Measurements from ENCODE around the gene SDC1. TPM values are rescaled to one million over a fixed set of nuclear protein-coding genes. Genes with fewer than 3 reads are reported as not detected.
"Not testable (repeated sequence)": the region's sequence is repeated elsewhere in the genome, so short reads cannot be mapped to it uniquely, and the experiment has no call there.

SDC1 gene
- total and polyA plus RNA-seq, 2 donors = 6.8 to 18.9 TPM

DNA sequence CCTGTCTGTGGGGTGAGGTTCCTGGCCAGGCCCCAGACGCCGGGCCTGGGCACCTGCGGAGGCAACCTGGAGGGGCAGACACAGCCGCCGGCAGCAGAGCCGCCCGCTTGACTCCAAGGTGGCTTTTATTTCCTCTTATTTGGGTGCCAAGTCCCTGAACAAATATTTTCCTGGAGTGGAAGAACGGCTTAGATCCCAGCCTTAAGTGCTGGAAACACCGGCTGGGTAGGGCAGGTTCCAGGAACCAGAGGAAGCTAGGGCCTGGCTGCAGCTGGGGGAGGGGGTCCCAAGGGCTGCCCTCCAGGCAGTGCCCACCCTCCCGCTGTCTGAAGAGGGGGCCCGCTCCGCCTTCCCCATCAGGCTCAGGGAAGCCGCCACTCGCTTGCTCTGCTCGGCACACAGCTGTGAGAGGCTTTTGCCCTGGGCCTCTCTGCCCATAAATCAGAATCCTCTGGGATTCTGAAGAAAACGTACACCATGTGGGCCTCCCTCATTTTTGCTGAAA lies 28.2 kb downstream of the SDC1 start:
- DNase-seq (ENCODE audit: low read depth in 6 of 9, low spot score in 9 of 9) = no peak
- no peaks in the 10 kb centered on the region for H3K27me3 ChIP-seq (ENCODE audit: control insufficient read depth in 2 of 2, insufficient read depth in 1 of 2, low read length in 1 of 2)
- 94% methylated on average over 16 of the region's 16 CpGs for WGBS
- peaks cover 0 to 3% of the 10 kb centered on the region in 2 donors for H3K4me1 ChIP-seq (ENCODE audit: control insufficient read depth in 2 of 2, insufficient read depth in 2 of 2, low read length in 2 of 2)
- H3K4me3 ChIP-seq (ENCODE audit: low read length in 2 of 2) = no peak overlapping the region
- no peak overlapping the region for H3K27ac ChIP-seq (ENCODE audit: low read depth in 1 of 2, low read length in 1 of 2)
- H3K9me3 ChIP-seq (ENCODE audit: control insufficient read depth in 2 of 2, insufficient read depth in 1 of 2, low read length in 1 of 2) = no peaks in the 10 kb centered on the region
- H3K36me3 ChIP-seq (ENCODE audit: control insufficient read depth in 2 of 2, insufficient read depth in 2 of 2, low read length in 1 of 2) = no peaks in the 10 kb centered on the region

DNA sequence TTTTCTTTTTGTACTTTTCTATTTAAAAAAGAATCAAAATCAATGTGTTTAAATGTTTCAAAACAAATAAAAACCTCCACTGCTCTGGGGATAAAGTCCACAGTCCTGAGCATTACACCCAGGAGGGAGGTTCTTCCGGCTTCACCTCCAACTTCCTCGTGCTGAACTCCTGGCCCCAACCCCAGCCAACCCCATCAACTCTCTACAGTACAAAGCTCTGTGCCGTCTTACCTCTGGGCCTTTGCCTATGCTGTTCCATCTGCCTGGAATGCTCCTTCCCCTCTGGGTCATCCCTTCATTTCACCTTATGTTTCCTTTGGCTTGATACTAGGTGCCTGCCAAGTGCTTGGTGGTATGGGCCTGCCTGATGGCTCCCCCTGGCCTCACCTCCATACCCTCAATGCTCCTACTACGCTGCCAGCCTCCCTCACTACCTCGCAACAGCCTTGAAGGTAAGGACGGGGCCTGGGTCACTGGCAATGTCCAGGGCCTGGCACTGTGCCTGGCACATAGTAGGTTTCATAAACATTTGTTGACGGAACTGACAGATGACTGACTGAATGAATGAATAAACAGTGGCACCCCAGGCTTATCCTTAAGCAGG lies 28.8 kb downstream of the SDC1 start:
- H3K27ac ChIP-seq (ENCODE audit: low read depth in 1 of 2, low read length in 1 of 2) = no peak overlapping the region
- H3K4me1 ChIP-seq (ENCODE audit: control insufficient read depth in 2 of 2, insufficient read depth in 2 of 2, low read length in 2 of 2) = peaks cover 0 to 3% of the 10 kb centered on the region in 2 donors
- H3K36me3 ChIP-seq (ENCODE audit: control insufficient read depth in 2 of 2, insufficient read depth in 2 of 2, low read length in 1 of 2) = no peaks in the 10 kb centered on the region
- no peaks in the 10 kb centered on the region for H3K27me3 ChIP-seq (ENCODE audit: control insufficient read depth in 2 of 2, insufficient read depth in 1 of 2, low read length in 1 of 2)
- 95% methylated on average over 7 of the region's 7 CpGs for WGBS
- H3K4me3 ChIP-seq (ENCODE audit: low read length in 2 of 2) = no peak overlapping the region
- H3K9me3 ChIP-seq (ENCODE audit: control insufficient read depth in 2 of 2, insufficient read depth in 1 of 2, low read length in 1 of 2) = no peaks in the 10 kb centered on the region
- no peak for DNase-seq (ENCODE audit: low read depth in 6 of 9, low spot score in 9 of 9)

DNA sequence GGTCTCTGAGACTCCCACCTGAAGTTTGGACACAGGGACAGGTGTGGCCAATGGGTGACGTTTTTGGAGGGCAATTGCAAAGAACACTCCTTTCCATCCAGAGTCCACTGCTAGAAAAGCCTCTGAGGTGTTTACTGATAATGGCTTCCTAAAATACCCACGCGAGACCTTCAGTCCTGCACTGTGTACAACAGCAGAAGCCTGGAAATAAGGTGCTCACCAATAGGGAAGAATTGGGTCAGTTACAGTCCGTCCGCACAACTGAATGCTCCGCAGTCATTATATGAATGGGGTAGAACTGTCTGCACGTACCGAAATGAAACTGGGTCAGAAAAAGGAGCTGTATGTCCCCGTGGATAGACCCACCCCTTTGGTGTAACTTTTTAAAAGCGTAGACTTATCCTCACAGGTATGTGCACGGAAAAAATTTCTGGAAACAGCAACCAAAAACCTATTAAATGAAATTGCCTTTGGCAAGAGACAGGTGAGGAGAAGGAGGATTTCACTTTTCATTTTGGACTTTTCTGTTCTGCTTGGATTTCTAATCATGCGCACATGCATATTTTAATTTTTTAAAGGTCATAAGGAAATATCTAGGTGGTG lies 29.4 kb downstream of the SDC1 start:
- no peak for DNase-seq (ENCODE audit: low read depth in 6 of 9, low spot score in 9 of 9)
- H3K4me3 ChIP-seq (ENCODE audit: low read length in 2 of 2) = no peak overlapping the region
- peaks cover 0 to 3% of the 10 kb centered on the region in 2 donors for H3K4me1 ChIP-seq (ENCODE audit: control insufficient read depth in 2 of 2, insufficient read depth in 2 of 2, low read length in 2 of 2)
- WGBS = 93% methylated on average over 12 of the region's 12 CpGs
- no peaks in the 10 kb centered on the region for H3K36me3 ChIP-seq (ENCODE audit: control insufficient read depth in 2 of 2, insufficient read depth in 2 of 2, low read length in 1 of 2)
- no peaks in the 10 kb centered on the region for H3K27me3 ChIP-seq (ENCODE audit: control insufficient read depth in 2 of 2, insufficient read depth in 1 of 2, low read length in 1 of 2)
- H3K27ac ChIP-seq (ENCODE audit: low read depth in 1 of 2, low read length in 1 of 2) = no peak overlapping the region
- no peaks in the 10 kb centered on the region for H3K9me3 ChIP-seq (ENCODE audit: control insufficient read depth in 2 of 2, insufficient read depth in 1 of 2, low read length in 1 of 2)

DNA sequence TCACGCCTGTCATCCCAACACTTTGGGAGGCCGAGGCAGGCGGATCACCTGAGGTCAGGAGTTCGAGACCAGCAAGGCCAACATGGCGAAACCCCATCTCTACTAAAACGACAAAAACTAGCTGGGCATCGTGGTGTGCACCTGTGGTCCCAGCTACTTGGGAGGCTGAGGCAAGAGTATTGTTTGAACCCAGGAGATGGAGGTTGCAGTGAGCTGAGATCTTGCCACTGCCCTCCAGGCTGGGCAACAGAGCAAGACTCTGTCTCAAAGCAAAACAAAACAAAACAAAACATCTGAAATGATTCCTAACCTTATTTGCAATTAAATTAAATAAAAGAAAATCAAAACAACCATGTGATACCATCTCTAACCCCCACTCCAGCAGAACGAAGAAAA lies 29.9 kb downstream of the SDC1 start:
- not testable (repeated sequence) for H3K4me3 ChIP-seq (ENCODE audit: low read length in 2 of 2); H3K36me3 ChIP-seq (ENCODE audit: control insufficient read depth in 2 of 2, insufficient read depth in 2 of 2, low read length in 1 of 2); DNase-seq (ENCODE audit: low read depth in 6 of 9, low spot score in 9 of 9); H3K27me3 ChIP-seq (ENCODE audit: control insufficient read depth in 2 of 2, insufficient read depth in 1 of 2, low read length in 1 of 2); H3K27ac ChIP-seq (ENCODE audit: low read depth in 1 of 2, low read length in 1 of 2); H3K4me1 ChIP-seq (ENCODE audit: control insufficient read depth in 2 of 2, insufficient read depth in 2 of 2, low read length in 2 of 2); H3K9me3 ChIP-seq (ENCODE audit: control insufficient read depth in 2 of 2, insufficient read depth in 1 of 2, low read length in 1 of 2)
- WGBS = 93% methylated on average over 8 of the region's 8 CpGs

DNA sequence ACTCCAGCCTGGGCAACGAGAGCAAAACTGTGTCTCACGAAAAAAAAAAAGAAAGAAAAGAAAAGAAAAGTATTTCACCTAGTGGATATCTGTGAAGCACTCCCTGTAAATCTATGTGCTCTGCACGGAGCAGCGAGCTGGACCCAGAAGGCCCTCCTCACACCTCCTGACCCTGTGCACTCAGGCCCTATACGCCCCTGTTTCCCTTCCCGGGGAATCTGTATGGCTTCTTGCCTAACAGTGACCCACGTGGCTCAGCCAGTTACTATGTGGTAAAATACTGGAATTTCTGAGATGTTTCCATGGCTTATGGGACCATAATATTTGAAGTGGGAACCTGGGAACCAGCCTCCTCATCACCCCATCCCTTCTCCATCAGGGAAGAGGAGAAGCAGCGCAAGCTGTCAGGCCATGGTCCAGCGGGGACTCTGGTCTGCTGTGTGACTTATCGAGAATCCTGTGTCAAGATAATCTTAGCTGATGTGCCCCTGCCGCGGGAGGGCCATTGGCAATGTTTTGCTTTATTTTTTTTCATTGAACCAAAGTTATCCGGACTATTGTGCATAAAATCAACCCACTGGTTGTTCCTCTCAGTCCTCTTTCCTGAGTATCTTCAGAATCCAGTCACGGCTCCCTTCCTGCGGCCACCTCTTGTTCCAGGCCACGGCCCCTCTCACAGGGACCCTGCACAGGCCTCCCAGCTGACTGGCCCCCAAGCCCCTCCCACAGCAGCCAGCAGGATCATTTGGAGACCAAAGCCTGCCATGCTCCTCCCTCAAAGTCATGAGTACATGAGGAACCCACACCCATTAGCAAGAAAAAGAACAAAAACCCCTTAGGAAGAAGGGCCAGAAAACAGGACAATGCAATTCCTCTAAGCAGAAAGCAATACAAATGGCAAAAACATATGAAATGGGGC lies 30.6 kb downstream of the SDC1 start:
- Histone ChIP-seq H3K4me1 (ENCODE audit: control insufficient read depth in 2 of 2, insufficient read depth in 2 of 2, low read length in 2 of 2) (peaks cover 0 to 3% of the 10 kb centered on the region in 2 donors), H3K9me3 (ENCODE audit: control insufficient read depth in 2 of 2, insufficient read depth in 1 of 2, low read length in 1 of 2) (no peaks in the 10 kb centered on the region), H3K4me3 (ENCODE audit: low read length in 2 of 2) (no peak overlapping the region), H3K27ac (ENCODE audit: low read depth in 1 of 2, low read length in 1 of 2) (no peak overlapping the region), H3K27me3 (ENCODE audit: control insufficient read depth in 2 of 2, insufficient read depth in 1 of 2, low read length in 1 of 2) (no peaks in the 10 kb centered on the region), H3K36me3 (ENCODE audit: control insufficient read depth in 2 of 2, insufficient read depth in 2 of 2, low read length in 1 of 2) (no peaks in the 10 kb centered on the region)
- no peak for DNase-seq (ENCODE audit: low read depth in 6 of 9, low spot score in 9 of 9)
- 94% methylated on average over 16 of the region's 16 CpGs for WGBS

DNA sequence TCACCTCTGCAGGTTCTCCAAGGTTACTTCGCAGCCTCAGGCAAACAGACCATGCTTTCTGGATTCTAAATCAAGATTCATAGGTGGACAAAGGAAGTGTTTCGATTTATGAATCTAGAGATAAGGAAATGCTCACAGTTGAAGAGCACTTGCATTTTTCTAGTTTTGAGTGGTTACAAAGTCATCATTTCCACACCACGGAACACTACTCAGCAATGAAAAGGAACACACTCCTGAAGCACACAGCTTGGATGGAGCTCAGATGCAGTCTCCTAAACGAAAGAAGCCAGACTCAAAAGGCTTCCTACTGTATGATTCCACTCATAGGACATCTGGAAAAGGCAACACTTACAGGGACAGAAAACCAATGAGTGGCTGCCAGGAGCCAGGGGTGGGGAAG lies 31.7 kb downstream of the SDC1 start:
- peaks cover 0 to 2% of the 10 kb centered on the region in 2 donors for H3K4me1 ChIP-seq (ENCODE audit: control insufficient read depth in 2 of 2, insufficient read depth in 2 of 2, low read length in 2 of 2)
- H3K27ac ChIP-seq (ENCODE audit: low read depth in 1 of 2, low read length in 1 of 2) = no peak overlapping the region
- no peak overlapping the region for H3K4me3 ChIP-seq (ENCODE audit: low read length in 2 of 2)
- no peak for DNase-seq (ENCODE audit: low read depth in 6 of 9, low spot score in 9 of 9)
- H3K27me3 ChIP-seq (ENCODE audit: control insufficient read depth in 2 of 2, insufficient read depth in 1 of 2, low read length in 1 of 2) = no peaks in the 10 kb centered on the region
- whole genome bisulfite sequencing = 94% methylated on average over 4 of the region's 4 CpGs
- H3K36me3 ChIP-seq (ENCODE audit: control insufficient read depth in 2 of 2, insufficient read depth in 2 of 2, low read length in 1 of 2) = no peaks in the 10 kb centered on the region
- no peaks in the 10 kb centered on the region for H3K9me3 ChIP-seq (ENCODE audit: control insufficient read depth in 2 of 2, insufficient read depth in 1 of 2, low read length in 1 of 2)

DNA sequence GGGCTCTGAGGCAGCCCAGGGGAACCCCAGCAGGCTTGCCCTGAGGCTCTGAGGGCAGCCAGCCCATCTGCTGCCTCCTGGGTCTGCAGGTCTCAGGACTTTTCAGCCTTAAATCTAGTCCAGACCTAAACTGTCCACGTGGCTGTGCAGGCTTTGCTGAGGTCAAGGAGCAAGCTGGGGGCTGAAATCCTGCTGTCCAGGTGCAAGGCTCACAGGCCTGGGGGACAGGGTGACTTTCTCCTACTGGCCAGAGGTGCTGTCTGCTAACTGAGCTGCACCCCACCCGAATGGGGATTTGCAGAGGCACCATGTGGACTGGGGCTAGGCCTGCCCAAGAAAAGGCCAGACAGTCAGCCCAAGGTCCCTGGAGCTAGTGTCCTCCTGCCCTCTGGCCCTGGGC lies 32.1 kb downstream of the SDC1 start:
- Histone ChIP-seq H3K36me3 (ENCODE audit: control insufficient read depth in 2 of 2, insufficient read depth in 2 of 2, low read length in 1 of 2) (no peaks in the 10 kb centered on the region), H3K27me3 (ENCODE audit: control insufficient read depth in 2 of 2, insufficient read depth in 1 of 2, low read length in 1 of 2) (no peaks in the 10 kb centered on the region), H3K4me3 (ENCODE audit: low read length in 2 of 2) (no peak overlapping the region), H3K4me1 (ENCODE audit: control insufficient read depth in 2 of 2, insufficient read depth in 2 of 2, low read length in 2 of 2) (no peaks in the 10 kb centered on the region), H3K27ac (ENCODE audit: low read depth in 1 of 2, low read length in 1 of 2) (no peak overlapping the region), H3K9me3 (ENCODE audit: control insufficient read depth in 2 of 2, insufficient read depth in 1 of 2, low read length in 1 of 2) (no peaks in the 10 kb centered on the region)
- DNase-seq (ENCODE audit: low read depth in 6 of 9, low spot score in 9 of 9) = no peak
- WGBS = 90% methylated on average over 2 of the region's 2 CpGs

DNA sequence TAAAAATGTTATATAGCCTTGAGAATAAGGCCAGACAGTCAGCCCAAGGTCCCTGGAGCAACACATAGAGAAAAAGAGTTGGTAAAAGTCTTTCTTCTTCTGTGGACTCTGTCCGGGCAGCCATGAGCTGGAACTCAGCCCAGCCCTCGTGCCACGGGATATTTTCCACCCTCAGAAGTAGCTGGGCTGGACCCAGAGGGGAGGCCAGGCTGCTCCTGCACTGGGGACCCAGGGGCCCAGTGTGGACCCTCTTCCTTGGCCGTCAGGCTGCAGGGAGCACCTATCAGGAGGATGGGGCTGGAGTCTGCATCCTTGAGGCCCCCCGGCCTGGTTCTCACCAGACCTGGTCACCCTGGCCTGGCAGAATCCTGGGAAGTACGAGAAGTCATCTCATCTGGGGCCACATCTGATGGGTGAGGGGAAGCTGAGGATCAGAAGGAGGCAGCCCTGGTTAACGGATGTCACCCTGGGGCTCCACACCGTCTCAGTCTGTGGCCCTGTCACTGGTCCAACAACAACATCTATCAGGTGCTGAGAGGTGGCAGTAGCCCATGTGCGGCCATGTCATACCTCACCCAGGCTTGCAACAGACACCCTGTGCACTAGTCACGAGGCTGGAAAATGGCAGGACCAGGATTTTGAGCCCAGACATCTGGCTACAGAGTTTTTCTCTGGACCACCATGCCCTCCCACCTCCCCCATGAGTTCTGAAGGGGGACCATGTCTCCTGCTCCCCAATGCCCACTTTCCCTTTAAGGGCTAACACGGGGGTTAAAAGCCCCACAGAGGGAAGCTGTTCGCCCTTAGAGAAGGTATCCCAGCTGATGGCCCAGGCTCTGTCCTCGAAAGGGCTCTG lies 33.0 kb downstream of the SDC1 start:
- Histone ChIP-seq H3K4me1 (ENCODE audit: control insufficient read depth in 2 of 2, insufficient read depth in 2 of 2, low read length in 2 of 2) (no peaks in the 10 kb centered on the region), H3K27me3 (ENCODE audit: control insufficient read depth in 2 of 2, insufficient read depth in 1 of 2, low read length in 1 of 2) (no peaks in the 10 kb centered on the region), H3K27ac (ENCODE audit: low read depth in 1 of 2, low read length in 1 of 2) (no peak overlapping the region), H3K36me3 (ENCODE audit: control insufficient read depth in 2 of 2, insufficient read depth in 2 of 2, low read length in 1 of 2) (no peaks in the 10 kb centered on the region), H3K9me3 (ENCODE audit: control insufficient read depth in 2 of 2, insufficient read depth in 1 of 2, low read length in 1 of 2) (no peaks in the 10 kb centered on the region), H3K4me3 (ENCODE audit: low read length in 2 of 2) (no peak overlapping the region)
- no peak for DNase-seq (ENCODE audit: low read depth in 6 of 9, low spot score in 9 of 9)
- 85% methylated on average over 13 of the region's 13 CpGs for WGBS
